AG20443 (cell line): ENCODE results near the gene MVK.
A peak's percentile ranks its signal among the peaks of the same experiment; 100 is the strongest.

ENCODE experiments used
- DNase-seq: peaks from one replicate; pipeline ENCODE4 v3.0.0; 2012; ENCODE audit warnings: low spot score, mixed read lengths

MVK gene

GRCh38 chr12:109573029-109573913 is at the start of gene MVK, which contains the start of gene MMAB:
Gene MVK, plus strand, starts transcription at chr12:109573794. Its CDS starts 1,029 bp downstream, at chr12:109574823.
Gene MMAB, minus strand, starts transcription at chr12:109573504. Its CDS starts 24 bp downstream, at chr12:109573480.
- DNase-seq = peak; percentile 98

DNA sequence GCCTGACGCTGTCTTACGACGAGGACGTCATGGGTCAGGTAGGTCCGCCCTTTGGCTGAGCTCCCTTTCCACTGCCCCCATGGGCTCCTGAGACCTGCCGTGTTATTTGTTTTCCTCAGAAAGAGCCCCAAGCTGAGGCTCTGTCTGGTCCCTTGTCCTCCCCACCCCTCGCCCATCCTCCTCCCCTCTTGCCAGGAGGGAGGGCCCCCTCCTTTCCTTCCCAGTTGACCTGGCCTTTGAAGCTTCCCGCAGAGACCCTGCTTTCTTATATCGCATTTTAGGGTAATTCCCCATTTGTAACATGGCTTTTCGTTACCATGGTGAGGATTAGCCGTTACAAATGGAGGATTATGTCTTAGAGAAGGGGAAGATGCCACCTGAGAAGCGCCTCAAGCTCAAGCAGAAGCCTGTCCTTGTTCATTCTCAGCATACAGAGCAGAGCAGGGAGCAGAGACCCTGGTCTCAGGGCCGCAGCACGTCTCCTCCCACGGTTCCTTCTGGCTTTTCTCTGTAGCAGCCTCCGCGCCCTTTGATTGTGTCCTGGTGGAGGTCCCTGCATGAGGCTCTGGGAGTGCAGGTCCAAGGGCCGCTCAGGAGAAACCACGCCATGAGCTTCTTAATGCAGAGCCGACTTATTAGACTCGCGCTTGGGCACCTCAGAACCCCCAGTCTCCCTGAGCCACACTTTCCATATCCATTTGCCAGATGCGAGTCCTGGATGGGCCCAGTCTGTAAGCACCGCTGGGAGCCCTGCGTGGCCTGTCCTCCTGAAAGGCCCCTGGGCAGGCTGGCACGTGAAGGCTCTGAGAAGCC is 48.9 kb upstream of the MVK start:
- DNase-seq = no peak

DNA sequence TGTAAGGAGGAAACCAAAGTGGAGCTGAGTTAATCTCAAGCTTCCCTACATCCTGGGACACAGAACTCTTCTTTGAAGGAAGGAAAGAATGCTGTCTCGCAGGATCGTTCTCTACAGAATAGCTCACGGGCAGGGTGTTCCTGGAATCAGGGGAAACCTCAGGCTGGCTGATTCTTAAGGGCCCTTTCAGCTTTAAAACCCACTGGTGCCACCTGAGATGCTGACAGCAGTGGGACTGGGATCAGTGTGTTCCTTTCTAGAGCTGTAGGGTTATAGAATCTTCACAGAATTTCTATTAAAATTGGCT is 48.4 kb upstream of the MVK start:
- DNase-seq = no peak

DNA sequence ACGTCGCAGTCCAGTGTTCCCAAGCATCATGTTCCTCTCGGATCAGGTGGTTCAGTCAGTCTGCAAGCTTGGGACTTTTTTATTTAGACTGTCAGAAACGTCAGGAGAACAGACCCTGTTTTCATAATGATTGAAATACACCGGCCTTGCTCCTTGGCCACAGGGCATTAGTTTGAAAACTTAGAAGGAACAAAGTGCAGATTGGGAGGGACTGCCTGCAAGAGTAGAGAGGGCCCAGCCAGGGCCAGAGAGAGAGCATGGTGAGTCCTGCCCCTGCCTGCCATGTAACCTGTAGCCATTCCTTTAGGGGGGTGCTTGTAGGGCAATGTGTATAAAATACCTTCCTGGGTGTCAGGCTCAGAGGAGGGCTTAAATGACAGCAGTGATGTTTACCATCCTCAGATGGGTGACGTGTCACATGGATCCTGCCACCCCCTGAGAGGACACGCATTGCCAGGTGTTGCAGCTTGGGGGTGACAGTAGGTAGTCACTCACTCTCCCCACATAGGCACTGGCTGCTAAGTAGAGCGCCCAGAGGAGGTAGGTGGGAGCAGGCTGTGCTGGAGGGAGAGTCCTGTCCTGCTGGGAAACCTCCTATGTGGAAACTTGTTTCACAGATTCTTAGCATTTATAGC is 46.0 kb upstream of the MVK start:
- DNase-seq = no peak

DNA sequence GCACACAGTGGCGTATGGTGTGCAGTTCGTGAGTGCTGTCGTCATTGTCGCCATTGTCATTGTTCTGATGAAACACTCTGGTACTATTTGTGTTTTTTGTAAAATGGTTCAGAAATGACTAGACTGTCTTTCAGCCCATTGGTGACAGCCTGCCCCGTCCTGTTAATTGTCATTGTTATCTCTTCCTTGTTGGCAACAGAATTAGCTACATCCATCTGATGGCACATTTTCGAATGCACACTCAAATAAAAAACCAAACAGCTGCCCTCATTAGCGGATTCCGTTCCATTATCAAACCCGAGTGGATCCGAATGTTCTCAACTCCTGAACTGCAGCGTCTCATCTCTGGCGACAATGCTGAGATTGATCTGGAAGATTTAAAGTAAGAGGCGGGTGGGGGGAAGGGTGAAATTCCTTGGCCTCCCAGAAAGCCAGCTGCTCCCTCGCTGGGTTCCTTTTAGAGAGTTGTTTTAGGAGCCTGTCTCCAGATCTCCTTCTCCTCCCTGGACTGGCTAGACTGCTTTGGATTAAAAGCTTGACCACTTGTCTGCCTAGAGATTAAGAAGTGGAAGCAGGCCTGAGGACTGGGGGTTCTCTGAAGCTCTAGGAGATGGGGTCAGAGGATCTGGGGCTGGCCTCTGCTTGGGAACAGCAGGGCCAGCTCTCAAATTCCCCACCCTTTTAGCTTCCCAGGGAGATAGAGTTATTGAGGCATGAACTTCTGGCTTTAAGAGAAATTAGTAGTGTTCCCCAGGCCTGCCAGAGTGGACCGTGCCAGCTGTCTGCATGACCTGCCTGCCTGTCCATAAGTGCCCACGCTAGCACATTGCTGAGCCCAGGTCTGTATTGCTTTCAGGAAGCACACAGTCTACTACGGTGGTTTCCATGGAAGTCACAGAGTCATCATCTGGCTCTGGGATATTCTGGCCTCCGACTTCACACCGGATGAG is 43.6 kb upstream of the MVK start:
- DNase-seq = no peak

DNA sequence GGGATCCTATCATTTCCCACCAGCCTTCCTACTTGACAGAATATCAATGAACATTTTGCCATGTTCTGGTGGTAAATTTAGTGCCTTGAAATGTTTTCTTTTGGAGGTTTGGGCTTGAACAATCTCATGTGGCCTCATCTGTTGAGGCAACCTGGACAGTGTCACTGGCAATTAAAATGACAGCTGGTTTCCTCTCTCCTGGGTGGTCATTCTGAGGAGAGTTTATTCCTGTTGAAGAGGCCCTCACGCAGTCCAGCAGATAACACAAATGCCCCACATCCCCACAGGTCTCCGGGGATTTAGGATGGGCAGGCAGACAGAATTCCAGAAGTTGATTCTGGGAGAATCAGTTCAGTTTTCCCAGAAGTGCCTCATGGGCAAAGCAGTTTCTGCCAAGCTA is 42.2 kb upstream of the MVK start:
- no peak for DNase-seq

DNA sequence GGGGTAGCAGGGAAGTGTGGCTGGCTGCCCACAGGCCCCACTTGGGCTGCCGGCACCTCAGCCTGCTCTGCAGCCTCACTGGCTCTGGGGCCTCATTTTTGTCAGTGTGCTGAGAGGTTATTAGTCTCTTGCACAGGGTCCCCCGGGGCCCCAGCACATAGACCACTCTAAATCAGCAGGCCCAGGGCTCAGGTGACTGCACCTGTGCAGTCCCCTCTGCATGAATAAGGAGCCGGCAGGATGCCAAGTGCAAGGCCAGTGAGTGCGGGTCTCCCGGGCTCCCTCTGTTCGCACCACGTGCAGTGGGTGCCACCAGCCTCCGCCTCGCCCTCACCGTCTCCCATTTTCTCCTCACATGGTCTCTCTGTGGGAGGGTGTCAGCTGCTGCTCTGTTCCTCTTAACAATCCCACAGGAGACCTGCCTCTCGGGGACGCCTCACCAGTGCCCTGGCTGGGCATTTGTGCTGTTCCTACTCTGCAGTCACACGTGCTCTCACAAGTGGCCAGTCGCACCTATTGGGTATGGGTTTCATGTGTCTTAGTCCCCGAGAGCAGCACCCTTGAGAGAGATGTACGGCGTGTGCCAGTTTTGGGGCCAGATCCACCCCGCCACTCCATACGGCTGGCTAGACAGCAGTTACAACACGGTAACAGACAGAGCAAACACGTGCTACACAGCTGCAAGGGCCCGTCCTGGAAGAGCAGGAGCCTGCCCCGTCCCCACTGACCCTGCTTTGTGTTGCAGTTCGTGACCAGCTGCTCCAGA is 40.7 kb upstream of the MVK start:
- no peak for DNase-seq

DNA sequence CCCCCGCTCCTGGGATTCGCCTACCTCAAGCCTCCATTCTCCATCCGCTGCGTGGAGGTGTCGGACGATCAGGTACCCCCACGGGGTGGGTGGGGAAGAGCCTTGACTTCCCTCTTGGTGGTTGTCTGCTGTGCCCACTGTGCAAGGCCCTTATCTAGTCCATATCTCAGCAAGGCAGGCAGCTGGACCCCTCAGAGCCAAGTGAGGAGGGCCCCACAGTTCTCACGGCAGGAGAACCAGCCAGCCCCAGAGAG is 40.2 kb upstream of the MVK start:
- DNase-seq = no peak

DNA sequence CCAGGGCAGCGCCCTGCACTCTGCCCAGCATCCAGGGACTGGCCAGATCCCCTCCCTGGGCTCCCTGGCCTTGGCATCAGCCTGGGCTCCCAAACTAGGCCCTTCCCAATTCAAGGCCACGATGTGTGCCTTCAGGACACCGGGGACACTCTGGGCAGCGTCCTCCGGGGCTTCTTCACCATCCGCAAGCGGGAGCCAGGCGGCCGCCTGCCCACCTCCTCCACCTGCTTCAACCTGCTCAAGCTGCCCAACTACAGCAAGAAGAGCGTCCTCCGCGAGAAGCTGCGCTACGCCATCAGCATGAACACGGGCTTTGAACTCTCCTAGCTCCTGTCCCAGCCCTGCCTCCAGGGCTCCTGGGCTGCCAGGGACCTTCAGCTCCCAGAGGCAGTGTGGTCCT is 39.1 kb upstream of the MVK start:
- DNase-seq = no peak

- no peak for DNase-seq
Observed at GRCh38 chr12:109535231-109535862, 38.2 kb upstream of the MVK start.

DNA sequence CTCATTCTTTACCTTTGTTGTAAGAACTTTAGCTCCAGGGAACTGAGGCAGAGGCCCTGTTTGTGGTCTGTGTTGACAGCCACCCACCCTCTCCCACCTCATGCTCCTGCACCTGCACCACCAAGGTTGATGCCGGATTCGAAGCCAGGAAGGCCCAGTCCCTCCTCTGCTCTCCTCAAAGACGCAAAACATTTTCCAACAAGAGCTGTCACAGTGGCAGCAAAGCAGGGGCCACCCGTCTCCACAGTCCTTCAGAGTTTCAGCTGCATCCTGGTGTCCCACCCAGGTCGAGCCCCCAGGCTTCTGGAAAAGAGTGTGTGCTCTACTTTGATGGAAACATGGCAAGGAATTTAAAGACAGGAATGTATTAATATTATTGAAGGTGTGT is 37.7 kb upstream of the MVK start:
- DNase-seq = no peak

DNA sequence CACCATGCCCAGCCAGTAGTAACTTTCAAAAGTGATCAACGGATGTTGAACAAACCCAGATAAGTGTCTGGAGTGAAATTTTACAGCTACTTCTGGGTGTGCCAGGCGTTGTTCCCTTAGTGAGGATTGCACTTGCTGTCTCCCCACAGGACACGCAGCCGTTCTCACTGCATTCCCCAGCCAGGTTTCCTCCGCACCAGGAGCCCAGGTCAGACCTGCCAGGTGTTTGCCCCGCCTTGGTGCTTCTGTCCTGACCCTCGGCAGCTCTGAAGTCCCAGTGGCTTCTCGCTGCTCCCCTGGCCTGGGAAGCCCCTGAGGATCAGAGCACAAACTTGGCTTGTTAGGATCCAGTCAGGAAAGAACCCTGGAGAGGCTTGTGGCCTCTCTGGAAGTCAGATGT is 36.5 kb upstream of the MVK start:
- no peak for DNase-seq

GRCh38 chr12:109538191-109538863 is 35.3 kb upstream of the MVK start:
- DNase-seq = no peak

- peak; percentile 60 for DNase-seq
Observed at GRCh38 chr12:109539508-109539907, 34.1 kb upstream of the MVK start.

- no peak for DNase-seq
Observed at GRCh38 chr12:109540526-109541412, 32.8 kb upstream of the MVK start.

DNA sequence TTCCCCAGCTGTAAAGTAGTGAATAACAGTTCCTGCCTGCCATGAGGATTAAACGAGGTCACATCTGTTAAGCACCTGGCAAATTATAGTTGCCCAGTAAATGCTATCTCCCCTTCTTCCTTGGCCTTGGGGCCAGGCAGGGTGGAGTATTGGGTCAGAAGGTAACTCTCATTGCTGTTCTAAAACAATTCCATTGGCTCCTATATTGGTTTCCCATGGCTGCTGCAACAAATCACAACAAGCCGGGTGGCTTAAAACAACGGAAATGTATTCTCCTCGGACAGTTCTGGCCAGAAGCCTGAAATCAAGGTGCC is 32.2 kb upstream of the MVK start:
- DNase-seq = no peak

DNA sequence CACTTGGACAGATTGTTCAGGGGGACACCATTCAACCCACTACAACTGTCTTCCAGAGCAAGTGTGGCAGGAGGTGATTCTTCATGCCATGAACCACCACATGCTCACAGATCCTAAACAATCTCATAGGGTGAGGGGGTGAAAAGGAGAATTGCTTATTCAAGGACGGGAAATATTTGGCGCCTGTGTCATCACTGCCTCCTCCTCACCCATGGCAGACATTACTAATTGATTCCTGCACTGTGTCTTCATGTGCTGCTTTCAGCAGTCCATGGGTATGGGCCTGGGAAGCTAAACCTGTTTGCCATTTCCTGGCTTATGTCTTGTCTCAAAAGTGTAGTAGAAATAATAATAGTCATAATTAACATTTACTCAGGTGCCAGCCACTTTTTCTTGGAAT is 31.6 kb upstream of the MVK start:
- no peak for DNase-seq

GRCh38 chr12:109542876-109543275 is 30.7 kb upstream of the MVK start:
- no peak for DNase-seq

- peak; percentile 61 for DNase-seq
Observed at GRCh38 chr12:109544955-109545531, 28.6 kb upstream of the MVK start.
